HepG2 (cell line): ENCODE results near the gene PDGFRA.

Experiments
- GABPB1 ChIP-seq: IDR thresholded peaks from 2 replicates; pipeline ENCODE4 v1.6.1; 2016; ENCODE audit warnings: mild to moderate bottlenecking, missing genetic modification reagents, moderate library complexity, missing compliant biosample characterization
- NR2F6 ChIP-seq, 2 experiments: IDR thresholded peaks; 2 replicates each; pipeline ENCODE4 v1.6.1; 2016; ENCODE audit warnings: antibody characterized with exemption in 1 of 2, mild to moderate bottlenecking in 1 of 2
- RAD21 ChIP-seq: fragments of 450-650 bp; formaldehyde crosslinking; IDR thresholded peaks from 2 replicates; pipeline ENCODE4 v1.5.0; 2020; ENCODE audit warnings: mild to moderate bottlenecking
- TAF1 ChIP-seq: sonication (generic); formaldehyde crosslinking; IDR thresholded peaks from 2 replicates; pipeline ENCODE4 v1.4.0; 2020; ENCODE audit warnings: missing genetic modification reagents
- ZNF883 ChIP-seq: sonication (generic); formaldehyde crosslinking; IDR thresholded peaks from 2 replicates; pipeline ENCODE4 v1.5.1; 2020; ENCODE audit warnings: mild to moderate bottlenecking, missing genetic modification reagents; ENCODE audit errors: not compliant biosample characterization
- TF ChIP-seq, protein P1 (sequence below): sonication (generic); formaldehyde crosslinking; IDR thresholded peaks from 2 replicates; pipeline ENCODE4 v1.5.1; 2020; ENCODE audit warnings: mild to moderate bottlenecking, missing genetic modification reagents, moderate library complexity
- TF ChIP-seq, protein P2 (sequence below): sonication (generic); formaldehyde crosslinking; IDR thresholded peaks from 2 replicates; pipeline ENCODE4 v1.4.0; 2020; ENCODE audit warnings: missing genetic modification reagents
- TF ChIP-seq, protein P3 (sequence below), 2 experiments: sonication (generic) in 1 of 2; formaldehyde crosslinking in 1 of 2; IDR thresholded peaks; 2 replicates each; pipeline versions ENCODE4 v1.6.1 to v1.9.0; 2014 to 2022; ENCODE audit warnings: antibody characterized with exemption in 1 of 2, borderline replicate concordance in 1 of 2, inconsistent platforms in 1 of 2, low read depth in 1 of 2, missing genetic modification reagents in 1 of 2

DNA sequence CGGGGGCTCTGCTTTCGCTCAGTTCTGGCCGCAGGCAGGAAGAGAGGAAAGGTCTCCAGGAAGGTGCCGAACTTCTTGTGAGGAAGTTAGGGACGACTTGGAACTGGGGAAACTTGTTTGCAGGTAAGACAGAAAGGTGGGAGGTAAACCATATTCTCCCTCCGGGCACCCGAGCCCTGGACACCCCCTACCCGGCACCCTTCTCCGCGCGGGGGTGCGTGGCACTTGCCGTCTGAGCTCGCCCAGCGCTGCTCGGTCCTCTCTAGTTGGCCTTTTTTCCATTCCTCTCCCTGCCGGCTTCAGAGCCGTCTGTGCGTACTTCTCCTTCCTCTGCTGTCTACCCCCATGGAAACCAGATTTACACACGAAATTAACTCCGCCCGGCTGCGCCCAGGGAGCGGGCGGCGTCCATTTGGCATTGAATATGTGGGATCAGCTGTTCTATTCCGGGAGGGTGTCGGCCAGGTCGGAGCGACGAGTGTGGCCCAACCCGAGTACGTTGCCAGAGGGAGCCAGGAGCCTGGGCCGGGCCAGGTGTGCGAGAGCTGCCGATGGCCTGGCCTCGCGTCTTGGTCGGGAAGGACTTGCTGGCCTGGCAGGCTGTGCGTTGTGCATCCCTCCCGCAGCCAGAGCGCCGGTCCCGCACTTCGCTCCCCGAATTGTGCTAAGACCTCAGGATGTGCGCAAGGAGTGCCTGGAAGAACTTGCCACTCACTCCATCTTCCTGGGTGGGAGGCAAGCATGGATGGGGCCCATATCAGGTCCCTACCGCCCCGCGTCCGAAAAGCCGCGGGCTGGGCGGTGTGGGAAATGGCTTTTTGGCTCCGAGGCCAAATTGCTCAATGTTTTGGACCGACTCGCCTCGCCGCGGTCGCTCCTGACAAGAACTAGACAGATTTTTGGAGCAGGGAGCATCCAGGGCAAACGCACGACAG is 1.7 kb downstream of the PDGFRA start:
- TF ChIP-seq, protein P1, sequence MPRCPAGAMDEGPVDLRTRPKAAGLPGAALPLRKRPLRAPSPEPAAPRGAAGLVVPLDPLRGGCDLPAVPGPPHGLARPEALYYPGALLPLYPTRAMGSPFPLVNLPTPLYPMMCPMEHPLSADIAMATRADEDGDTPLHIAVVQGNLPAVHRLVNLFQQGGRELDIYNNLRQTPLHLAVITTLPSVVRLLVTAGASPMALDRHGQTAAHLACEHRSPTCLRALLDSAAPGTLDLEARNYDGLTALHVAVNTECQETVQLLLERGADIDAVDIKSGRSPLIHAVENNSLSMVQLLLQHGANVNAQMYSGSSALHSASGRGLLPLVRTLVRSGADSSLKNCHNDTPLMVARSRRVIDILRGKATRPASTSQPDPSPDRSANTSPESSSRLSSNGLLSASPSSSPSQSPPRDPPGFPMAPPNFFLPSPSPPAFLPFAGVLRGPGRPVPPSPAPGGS (CRISPR knock-in tag), result no peak
- TF ChIP-seq ZNF883 (CRISPR knock-in tag) (no peak), NR2F6 (IDR thresholded peaks at IDR 0.05) (no peak), NR2F6 (CRISPR knock-in tag; IDR thresholded peaks at IDR 0.05) (no peak), RAD21 (CRISPR knock-in tag) (no peak), GABPB1 (no peak), TAF1 (CRISPR knock-in tag) (no peak)
- TF ChIP-seq, protein P2, sequence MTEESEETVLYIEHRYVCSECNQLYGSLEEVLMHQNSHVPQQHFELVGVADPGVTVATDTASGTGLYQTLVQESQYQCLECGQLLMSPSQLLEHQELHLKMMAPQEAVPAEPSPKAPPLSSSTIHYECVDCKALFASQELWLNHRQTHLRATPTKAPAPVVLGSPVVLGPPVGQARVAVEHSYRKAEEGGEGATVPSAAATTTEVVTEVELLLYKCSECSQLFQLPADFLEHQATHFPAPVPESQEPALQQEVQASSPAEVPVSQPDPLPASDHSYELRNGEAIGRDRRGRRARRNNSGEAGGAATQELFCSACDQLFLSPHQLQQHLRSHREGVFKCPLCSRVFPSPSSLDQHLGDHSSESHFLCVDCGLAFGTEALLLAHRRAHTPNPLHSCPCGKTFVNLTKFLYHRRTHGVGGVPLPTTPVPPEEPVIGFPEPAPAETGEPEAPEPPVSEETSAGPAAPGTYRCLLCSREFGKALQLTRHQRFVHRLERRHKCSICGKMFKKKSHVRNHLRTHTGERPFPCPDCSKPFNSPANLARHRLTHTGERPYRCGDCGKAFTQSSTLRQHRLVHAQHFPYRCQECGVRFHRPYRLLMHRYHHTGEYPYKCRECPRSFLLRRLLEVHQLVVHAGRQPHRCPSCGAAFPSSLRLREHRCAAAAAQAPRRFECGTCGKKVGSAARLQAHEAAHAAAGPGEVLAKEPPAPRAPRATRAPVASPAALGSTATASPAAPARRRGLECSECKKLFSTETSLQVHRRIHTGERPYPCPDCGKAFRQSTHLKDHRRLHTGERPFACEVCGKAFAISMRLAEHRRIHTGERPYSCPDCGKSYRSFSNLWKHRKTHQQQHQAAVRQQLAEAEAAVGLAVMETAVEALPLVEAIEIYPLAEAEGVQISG (CRISPR knock-in tag), result no peak
- TF ChIP-seq, protein P3, sequence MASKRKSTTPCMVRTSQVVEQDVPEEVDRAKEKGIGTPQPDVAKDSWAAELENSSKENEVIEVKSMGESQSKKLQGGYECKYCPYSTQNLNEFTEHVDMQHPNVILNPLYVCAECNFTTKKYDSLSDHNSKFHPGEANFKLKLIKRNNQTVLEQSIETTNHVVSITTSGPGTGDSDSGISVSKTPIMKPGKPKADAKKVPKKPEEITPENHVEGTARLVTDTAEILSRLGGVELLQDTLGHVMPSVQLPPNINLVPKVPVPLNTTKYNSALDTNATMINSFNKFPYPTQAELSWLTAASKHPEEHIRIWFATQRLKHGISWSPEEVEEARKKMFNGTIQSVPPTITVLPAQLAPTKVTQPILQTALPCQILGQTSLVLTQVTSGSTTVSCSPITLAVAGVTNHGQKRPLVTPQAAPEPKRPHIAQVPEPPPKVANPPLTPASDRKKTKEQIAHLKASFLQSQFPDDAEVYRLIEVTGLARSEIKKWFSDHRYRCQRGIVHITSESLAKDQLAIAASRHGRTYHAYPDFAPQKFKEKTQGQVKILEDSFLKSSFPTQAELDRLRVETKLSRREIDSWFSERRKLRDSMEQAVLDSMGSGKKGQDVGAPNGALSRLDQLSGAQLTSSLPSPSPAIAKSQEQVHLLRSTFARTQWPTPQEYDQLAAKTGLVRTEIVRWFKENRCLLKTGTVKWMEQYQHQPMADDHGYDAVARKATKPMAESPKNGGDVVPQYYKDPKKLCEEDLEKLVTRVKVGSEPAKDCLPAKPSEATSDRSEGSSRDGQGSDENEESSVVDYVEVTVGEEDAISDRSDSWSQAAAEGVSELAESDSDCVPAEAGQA (IDR thresholded peaks at IDR 0.05; ENCODE audit: low read depth), result no peak
- TF ChIP-seq, protein P3 (CRISPR knock-in tag; IDR thresholded peaks at IDR 0.05; ENCODE audit: borderline replicate concordance), result no peak
